Tongue (tissue), 2 donors: Measurements from ENCODE around the gene PRDM2. TPM values are rescaled to one million over a fixed set of nuclear protein-coding genes. Genes with fewer than 3 reads are reported as not detected.

ENCODE experiments used
- DNase-seq: peaks from one replicate; pipeline ENCODE4 v3.0.0-alpha.2; 2015
- total RNA-seq: library from RNA; depleted of rRNA; stranded (reverse); fragments of >200 nt; gene quantifications from one replicate; pipeline ENCODE4 v1.2.3, GENCODE V29; 2014

Gene PRDM2
- total RNA-seq, 1 donor from 2014 or later: 29.5 TPM

DNA sequence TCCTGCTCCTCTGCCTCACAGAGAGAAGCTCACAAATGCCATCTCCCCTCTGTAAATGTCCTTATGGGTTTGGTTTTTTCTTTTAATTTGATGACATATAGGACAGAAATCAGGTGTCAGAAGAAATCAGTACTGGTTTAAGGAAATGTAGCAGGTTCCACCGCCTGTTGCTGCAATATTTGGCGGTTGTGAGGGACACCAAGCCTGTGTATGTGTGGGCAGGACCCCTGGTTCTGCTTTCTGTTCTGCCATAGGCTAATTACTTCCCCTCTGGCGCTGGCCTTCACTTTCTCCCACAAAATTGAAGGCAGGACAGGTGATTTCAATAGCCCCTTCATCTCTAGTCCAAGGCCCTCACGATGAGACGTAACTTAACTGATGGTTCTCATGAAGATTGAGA lies 69.2 kb downstream of the PRDM2 start:
- no peak for DNase-seq

GRCh38 chr1:13769830-13770229 lies 69.8 kb downstream of the PRDM2 start:
- DNase-seq: no peak

- DNase-seq: no peak
Measured at GRCh38 chr1:13770743-13771142, 70.8 kb downstream of the PRDM2 start.

DNA sequence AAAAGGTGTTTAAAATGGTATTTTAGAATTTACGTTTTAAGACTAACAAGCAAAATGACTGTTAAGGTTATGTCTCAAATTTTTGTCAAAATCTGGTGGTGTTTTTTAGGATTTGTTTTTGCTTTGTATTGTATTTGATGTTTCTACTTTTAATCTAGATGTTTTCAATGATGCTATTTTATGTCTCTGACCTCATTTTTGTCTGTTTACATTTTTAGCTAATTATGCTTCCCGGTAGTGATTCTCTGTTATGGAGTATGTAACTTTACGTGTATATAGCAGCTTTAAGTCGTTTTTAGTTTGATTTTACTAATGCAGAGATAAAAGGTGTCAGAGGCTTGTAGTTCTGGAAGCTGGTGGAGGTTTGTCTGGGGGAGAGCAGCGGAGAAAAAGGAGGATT lies 71.8 kb downstream of the PRDM2 start:
- DNase-seq: no peak

GRCh38 chr1:13772271-13772670 lies 72.3 kb downstream of the PRDM2 start:
- no peak for DNase-seq

DNA sequence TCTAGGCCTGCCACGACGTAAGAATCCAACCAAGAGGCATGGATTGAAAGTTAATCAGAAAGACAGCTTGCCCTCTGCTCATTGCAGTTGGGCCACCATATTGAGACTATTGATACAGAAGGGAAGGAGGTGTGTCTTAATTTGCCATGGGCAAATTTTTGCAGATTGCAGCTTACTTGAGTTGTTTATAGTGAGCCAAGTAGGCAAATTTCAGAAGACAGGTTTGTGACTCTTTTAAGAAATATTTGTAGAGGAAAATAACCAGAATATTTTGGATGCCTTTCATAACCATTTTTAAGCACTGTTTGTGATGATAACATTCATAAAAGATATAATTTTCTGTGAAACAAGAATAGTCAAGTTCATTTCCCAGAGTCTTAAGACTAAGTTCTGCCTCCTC lies 74.1 kb downstream of the PRDM2 start:
- no peak for DNase-seq

DNA sequence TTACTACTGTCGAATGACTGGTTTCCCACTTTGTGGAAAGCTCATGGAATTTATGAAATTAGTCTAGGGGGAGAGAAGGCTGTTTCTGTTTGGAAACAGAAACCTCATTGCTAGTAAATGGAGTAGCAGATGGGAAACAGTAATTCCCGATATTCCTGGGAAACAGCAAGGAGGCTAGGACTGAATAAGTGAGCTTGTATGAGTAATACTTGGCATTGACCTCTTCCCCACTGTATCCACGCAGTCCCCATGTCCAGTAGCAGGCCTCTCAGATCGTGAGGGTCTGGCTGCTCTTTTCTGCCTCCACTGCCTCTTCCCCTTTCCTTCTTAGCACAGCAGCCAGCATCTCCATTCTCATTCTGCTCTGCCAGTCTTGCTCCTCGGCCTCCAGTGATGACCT lies 75.5 kb downstream of the PRDM2 start:
- no peak for DNase-seq

DNA sequence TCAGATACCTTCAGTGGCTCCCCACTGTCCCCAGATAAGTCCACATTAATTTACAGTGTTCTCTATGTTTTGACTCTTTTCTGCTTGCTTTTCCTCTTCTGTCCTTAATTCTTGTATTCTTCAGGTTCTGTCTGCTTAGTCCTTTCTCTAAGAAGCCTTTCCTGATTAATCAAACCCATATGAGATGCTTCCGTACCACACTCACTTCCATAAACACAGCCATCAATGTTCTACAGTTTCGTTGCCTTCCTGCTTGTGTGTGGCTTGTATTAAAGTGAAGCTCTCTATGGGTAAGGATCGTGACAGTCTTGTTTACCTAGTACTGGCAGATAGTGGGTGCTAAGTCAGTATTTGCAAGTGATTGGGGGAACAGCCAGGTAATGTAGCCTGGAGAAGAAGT lies 75.9 kb downstream of the PRDM2 start:
- DNase-seq: no peak

GRCh38 chr1:13778431-13778830 lies 78.4 kb downstream of the PRDM2 start:
- no peak for DNase-seq

GRCh38 chr1:13779930-13780329 lies 79.9 kb downstream of the PRDM2 start:
- DNase-seq: no peak

GRCh38 chr1:13780780-13781179 lies 80.8 kb downstream of the PRDM2 start:
- no peak for DNase-seq

DNA sequence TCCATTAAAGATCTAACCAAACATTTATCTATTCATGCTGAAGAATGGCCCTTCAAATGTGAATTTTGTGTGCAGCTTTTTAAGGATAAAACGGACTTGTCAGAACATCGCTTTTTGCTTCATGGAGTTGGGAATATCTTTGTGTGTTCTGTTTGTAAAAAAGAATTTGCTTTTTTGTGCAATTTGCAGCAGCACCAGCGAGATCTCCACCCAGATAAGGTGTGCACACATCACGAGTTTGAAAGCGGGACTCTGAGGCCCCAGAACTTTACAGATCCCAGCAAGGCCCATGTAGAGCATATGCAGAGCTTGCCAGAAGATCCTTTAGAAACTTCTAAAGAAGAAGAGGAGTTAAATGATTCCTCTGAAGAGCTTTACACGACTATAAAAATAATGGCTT lies 81.2 kb downstream of the PRDM2 start:
- DNase-seq: no peak

DNA sequence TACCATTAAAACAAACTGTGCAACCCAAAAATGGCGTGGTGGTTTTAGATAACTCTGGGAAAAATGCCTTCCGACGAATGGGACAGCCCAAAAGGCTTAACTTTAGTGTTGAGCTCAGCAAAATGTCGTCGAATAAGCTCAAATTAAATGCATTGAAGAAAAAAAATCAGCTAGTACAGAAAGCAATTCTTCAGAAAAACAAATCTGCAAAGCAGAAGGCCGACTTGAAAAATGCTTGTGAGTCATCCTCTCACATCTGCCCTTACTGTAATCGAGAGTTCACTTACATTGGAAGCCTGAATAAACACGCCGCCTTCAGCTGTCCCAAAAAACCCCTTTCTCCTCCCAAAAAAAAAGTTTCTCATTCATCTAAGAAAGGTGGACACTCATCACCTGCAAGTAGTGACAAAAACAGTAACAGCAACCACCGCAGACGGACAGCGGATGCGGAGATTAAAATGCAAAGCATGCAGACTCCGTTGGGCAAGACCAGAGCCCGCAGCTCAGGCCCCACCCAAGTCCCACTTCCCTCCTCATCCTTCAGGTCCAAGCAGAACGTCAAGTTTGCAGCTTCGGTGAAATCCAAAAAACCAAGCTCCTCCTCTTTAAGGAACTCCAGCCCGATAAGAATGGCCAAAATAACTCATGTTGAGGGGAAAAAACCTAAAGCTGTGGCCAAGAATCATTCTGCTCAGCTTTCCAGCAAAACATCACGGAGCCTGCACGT lies 82.1 kb downstream of the PRDM2 start:
- no peak for DNase-seq

DNA sequence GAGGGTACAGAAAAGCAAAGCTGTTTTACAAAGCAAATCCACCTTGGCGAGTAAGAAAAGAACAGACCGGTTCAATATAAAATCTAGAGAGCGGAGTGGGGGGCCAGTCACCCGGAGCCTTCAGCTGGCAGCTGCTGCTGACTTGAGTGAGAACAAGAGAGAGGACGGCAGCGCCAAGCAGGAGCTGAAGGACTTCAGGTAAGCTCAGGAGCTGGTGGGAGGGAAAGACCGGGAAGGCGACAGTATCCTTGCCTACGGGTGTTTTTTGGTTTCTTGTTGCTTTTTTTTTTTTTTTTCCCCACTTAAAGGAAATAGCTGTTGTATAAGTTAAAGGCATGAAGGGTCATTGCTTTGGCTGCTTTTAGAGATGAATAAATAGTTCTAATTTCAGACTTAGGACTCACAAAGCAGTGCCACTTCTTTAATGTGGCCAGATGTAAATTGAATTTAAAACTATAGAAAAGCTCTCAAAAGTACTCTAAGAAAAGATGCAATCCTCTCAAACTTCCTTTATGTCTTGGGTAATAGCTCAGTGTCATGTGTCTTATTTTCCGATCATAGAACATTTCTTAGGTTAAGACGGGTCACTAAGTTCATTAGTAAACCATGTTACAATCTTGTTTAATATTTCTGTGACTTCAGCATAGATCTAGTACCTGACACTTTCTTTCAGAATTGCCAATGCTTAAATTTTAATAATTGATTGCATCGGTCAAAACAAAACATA lies 82.8 kb downstream of the PRDM2 start:
- DNase-seq: no peak

DNA sequence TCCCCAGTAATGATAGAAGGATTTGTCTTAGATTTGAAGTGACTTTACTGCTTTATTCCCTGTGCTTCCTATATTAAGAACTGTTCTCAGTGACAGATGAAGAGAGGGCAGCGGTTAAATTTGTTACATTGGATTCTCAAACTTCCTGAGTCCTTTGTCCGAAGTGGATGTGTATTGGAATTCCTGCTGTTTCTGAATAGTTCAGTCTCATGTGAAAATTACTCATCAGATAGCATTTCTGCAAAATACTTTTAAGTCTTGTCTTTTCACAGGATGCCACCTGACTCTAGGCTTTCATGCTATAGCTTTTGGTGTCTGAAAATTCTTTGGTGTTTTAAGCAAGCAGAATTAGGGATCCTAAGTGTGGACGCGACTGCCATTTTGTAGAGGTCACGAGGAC lies 83.6 kb downstream of the PRDM2 start:
- no peak for DNase-seq

DNA sequence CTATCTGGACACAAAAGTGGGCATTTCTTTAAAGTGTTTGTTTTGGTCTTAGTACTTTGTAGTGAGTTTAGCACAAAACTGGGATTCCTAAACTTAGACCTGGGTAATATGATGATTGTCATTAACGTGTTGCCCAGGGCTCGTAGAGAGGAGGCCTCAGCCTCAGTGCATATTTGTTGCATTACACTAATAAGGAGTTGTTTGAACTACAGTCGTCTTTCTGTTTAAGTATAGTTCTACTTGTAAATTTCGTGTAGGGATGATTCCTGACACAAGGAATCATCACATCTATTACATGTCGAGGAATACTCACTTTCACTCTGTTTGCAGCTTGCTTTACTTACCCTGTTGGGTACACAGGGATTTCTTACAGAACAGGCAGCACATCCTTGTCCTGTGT lies 85.0 kb downstream of the PRDM2 start:
- DNase-seq: no peak

- DNase-seq: no peak
Measured at GRCh38 chr1:13786541-13786940, 86.6 kb downstream of the PRDM2 start.

DNA sequence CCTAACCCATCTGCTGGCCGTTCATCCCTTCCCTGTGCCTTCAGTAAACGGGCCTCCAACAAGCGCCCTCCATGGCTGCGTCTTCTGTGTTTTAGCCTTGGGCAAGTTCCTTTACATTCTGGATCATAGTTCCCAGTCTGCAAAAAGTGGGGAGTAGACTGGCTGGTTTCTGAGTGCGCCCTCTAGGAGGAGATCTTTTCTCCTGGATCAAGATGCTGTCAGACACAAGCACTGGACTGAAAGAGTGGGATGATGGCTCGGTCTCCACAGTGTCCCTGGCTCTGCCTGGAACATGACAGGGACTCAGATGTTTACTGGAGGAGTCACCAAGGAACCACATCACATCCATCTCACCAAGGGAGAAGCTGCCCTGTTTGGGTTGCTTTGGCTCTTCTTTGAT lies 88.8 kb downstream of the PRDM2 start:
- no peak for DNase-seq

DNA sequence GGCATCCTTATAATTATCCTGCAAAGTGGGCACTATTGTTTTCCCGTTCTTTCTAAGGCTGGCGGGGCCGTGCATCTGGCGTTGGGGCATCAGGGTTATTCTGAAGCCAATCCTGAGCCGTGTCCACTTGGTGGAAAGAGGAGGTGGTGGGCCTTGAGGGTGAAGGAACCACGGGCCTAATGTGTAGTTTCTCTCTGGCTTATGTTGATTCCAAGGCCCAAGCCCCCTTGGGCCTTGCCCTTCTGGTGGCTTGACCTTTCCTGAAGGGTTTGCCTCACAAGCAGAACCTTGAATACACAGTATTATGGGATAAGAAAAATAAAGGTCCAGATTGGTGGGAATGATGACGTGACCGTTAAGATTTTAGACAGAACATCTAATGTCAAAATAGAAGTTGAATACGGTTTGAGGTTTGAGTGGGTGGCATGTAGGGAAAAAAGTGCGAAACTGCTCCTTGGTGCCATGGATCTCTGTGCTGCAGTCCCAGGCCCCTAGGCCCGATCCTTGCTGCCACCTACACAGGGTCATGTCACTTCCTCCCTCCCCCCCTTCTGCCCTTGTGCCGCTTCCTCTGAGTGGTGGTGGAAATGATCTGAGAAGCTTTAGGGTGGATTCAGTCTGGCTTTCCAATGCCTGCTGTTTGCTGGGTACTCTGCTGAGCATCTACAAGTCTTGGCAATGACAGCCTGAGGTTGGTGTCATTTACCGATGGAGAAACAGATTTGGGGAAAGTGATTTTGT lies 90.5 kb downstream of the PRDM2 start:
- no peak for DNase-seq

GRCh38 chr1:13792419-13792818 lies 92.4 kb downstream of the PRDM2 start:
- DNase-seq: no peak

DNA sequence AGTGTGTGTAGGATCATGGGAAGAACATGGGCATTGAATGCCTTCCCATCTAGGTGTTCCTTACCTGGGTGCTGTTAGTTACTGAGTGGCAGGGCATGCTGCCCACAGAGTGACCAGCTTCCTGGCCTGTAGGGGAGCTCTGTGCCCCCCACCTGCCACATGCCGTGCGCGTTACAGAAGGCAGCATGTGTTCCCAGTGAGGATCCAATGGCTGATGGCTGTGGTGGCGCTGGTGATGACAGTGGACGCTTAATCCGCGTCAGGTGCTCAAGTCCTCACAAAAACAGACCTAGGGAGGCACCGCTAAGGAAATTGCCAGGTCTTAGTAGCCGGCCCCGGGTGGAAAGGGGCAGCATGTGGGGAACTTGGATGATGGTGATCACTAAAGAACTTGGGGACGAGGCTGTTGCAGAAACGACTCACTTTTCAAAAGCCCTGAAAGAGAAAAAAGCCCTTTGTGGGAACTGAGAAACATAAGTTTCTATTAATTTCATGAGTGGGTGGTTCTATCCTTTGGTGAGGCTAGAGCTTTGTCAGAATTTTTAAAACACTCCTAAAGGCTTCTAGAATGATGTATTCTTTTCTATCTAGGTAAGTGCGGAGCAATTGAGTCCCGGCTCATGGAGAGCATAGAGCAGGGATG lies 93.2 kb downstream of the PRDM2 start:
- no peak for DNase-seq

DNA sequence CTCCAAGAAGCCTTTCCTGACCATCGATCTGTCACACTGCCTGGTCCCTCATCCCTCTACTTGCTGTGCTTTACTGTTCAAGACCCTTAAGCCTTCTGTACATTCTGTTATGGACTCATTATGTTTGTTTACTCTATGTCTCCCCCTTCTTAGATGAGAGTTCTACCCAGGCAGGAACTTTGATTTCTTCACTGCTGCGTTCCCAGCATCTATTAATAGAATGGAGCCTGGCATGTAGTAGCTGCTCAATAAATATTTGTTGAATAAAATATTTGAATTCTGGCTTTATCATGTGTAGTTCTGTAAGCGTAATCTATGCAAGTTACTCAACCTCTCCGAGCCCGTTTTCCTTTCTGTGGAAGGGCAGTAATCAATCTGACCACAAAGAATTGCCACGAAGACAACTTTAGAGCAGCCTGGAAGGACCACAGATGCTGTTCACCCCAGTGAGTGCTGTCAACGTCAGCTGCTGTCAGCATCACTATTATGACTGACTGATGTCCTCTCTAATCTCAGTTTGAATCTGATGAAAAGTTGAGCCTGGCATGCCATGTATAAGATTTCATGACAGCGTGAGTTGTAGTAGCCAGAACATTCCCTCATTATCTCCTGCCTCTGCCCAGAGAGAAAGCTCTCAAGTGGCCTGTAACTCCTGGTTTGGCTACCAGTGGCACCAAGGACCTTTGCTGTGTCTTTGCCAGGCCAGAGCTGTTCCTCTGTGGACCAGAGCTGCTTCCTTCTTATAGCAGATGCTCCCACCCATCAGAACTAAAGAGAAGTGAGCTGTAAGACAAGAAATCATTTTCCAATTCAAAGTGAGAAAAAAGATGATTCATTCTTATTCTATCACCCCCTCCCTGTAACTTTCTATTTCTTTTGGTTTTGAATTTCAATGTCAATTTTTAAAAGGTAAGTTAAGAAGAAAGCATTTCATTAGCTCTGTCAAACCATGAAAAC lies 94.5 kb downstream of the PRDM2 start:
- DNase-seq: no peak
